ENCODE measurements around the gene VTI1B.

DNA sequence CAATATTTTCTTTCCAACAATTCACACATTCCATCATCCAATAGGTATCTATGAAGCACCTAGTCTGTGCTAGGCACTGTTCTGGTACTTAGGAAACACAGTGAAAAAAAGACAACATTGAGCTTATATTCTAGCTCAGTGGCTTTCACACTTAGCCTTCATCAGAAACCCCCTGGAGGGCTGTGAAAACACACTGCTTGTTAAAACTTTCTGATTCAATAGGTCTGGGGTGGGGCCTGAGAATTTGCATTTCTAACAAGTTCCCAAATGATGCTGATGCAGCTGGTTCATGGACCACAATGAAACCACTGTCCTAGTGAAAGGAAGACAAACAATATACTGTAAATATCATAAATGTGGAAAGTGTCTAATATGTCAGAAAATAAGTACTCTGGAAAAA lies 5.9 kb downstream of the VTI1B start:
- TF ChIP-seq, protein P1, sequence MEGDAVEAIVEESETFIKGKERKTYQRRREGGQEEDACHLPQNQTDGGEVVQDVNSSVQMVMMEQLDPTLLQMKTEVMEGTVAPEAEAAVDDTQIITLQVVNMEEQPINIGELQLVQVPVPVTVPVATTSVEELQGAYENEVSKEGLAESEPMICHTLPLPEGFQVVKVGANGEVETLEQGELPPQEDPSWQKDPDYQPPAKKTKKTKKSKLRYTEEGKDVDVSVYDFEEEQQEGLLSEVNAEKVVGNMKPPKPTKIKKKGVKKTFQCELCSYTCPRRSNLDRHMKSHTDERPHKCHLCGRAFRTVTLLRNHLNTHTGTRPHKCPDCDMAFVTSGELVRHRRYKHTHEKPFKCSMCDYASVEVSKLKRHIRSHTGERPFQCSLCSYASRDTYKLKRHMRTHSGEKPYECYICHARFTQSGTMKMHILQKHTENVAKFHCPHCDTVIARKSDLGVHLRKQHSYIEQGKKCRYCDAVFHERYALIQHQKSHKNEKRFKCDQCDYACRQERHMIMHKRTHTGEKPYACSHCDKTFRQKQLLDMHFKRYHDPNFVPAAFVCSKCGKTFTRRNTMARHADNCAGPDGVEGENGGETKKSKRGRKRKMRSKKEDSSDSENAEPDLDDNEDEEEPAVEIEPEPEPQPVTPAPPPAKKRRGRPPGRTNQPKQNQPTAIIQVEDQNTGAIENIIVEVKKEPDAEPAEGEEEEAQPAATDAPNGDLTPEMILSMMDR (IDR thresholded peaks at IDR 0.05; ENCODE audit: insufficient read depth, low read depth, low read length) = no peak
- no peak for TF ChIP-seq EZH2 (IDR thresholded peaks at IDR 0.05; ENCODE audit: insufficient read depth, low read length)

Measured in astrocyte (in vitro differentiated cells and primary cell).